ENCODE results near the gene MRPS14. TPM values are rescaled to one million over a fixed set of nuclear protein-coding genes. Genes with fewer than 3 reads are reported as not detected.

The MRPS14 gene
- total RNA-seq, 1 donor: 17.7 TPM

GRCh38 chr1:174989536-174990220 is 33.5 kb downstream of the MRPS14 start:
- Histone ChIP-seq H3K4me2 (ENCODE audit: insufficient read depth, low read length) (peak overlapping the region; percentile 93), H3K4me3 (ENCODE audit: insufficient read depth, low read length) (peak overlapping the region; percentile 86), H4K20me1 (ENCODE audit: insufficient read depth, low read length) (no peaks in the 10 kb centered on the region), H3K36me3 (ENCODE audit: insufficient read depth, low read length) (no peaks in the 10 kb centered on the region), H3K79me2 (ENCODE audit: insufficient read depth, low read length) (no peaks in the 10 kb centered on the region), H3K9me3 (ENCODE audit: low read depth, low read length) (no peaks in the 10 kb centered on the region), H3K4me1 (ENCODE audit: insufficient read depth, low read length) (peaks cover 10% of the 10 kb centered on the region), H3K27ac (ENCODE audit: low read depth, low read length) (peak overlapping the region; percentile 82), H2AFZ (ENCODE audit: low read length) (peak overlapping the region; percentile 97), H3K27me3 (ENCODE audit: insufficient read depth, low read length) (no peaks in the 10 kb centered on the region)
- TF ChIP-seq CTCF (IDR thresholded peaks at IDR 0.05; ENCODE audit: extremely low read depth, low read depth, low read length): no peak
- DNase-seq (ENCODE audit: insufficient read length, low spot score, missing footprints): peak; percentile 44

DNA sequence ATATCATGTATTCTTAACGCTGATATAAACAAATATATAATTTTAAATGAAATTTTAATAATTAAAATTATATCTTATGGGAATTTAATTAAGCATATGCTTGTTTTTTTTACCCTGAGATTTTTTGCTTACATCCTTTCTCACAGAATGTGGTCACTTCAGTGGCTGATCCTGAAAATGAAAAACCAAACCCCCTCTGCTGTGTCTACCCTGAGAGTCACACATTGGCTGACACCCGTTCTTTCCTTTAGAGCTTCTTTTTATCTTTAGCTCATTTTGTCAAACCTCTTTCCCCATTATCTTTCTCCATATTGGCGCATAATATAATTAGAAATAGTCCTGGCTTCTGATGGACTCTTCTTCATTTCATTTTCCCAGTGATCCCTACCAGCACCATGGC is 34.2 kb downstream of the MRPS14 start:
- Histone ChIP-seq H4K20me1 (ENCODE audit: insufficient read depth, low read length) (no peaks in the 10 kb centered on the region), H2AFZ (ENCODE audit: low read length) (no peak overlapping the region), H3K4me1 (ENCODE audit: insufficient read depth, low read length) (peaks cover 10% of the 10 kb centered on the region), H3K27me3 (ENCODE audit: insufficient read depth, low read length) (no peaks in the 10 kb centered on the region), H3K79me2 (ENCODE audit: insufficient read depth, low read length) (no peaks in the 10 kb centered on the region), H3K36me3 (ENCODE audit: insufficient read depth, low read length) (no peaks in the 10 kb centered on the region), H3K9me3 (ENCODE audit: low read depth, low read length) (no peaks in the 10 kb centered on the region), H3K4me3 (ENCODE audit: insufficient read depth, low read length) (no peak overlapping the region), H3K27ac (ENCODE audit: low read depth, low read length) (no peak overlapping the region), H3K4me2 (ENCODE audit: insufficient read depth, low read length) (no peak overlapping the region)
- TF ChIP-seq CTCF (IDR thresholded peaks at IDR 0.05; ENCODE audit: extremely low read depth, low read depth, low read length): no peak
- DNase-seq (ENCODE audit: insufficient read length, low spot score, missing footprints): no peak

GRCh38 chr1:174988539-174988938 is 34.7 kb downstream of the MRPS14 start:
- Histone ChIP-seq H3K4me2 (ENCODE audit: insufficient read depth, low read length) (no peak overlapping the region), H3K4me1 (ENCODE audit: insufficient read depth, low read length) (peaks cover 10% of the 10 kb centered on the region), H3K27me3 (ENCODE audit: insufficient read depth, low read length) (no peaks in the 10 kb centered on the region), H3K36me3 (ENCODE audit: insufficient read depth, low read length) (no peaks in the 10 kb centered on the region), H3K79me2 (ENCODE audit: insufficient read depth, low read length) (no peaks in the 10 kb centered on the region), H3K27ac (ENCODE audit: low read depth, low read length) (no peak overlapping the region), H2AFZ (ENCODE audit: low read length) (no peak overlapping the region), H4K20me1 (ENCODE audit: insufficient read depth, low read length) (no peaks in the 10 kb centered on the region), H3K9me3 (ENCODE audit: low read depth, low read length) (no peaks in the 10 kb centered on the region), H3K4me3 (ENCODE audit: insufficient read depth, low read length) (no peak overlapping the region)
- no peak for TF ChIP-seq CTCF (IDR thresholded peaks at IDR 0.05; ENCODE audit: extremely low read depth, low read depth, low read length)
- no peak for DNase-seq (ENCODE audit: insufficient read length, low spot score, missing footprints)

DNA sequence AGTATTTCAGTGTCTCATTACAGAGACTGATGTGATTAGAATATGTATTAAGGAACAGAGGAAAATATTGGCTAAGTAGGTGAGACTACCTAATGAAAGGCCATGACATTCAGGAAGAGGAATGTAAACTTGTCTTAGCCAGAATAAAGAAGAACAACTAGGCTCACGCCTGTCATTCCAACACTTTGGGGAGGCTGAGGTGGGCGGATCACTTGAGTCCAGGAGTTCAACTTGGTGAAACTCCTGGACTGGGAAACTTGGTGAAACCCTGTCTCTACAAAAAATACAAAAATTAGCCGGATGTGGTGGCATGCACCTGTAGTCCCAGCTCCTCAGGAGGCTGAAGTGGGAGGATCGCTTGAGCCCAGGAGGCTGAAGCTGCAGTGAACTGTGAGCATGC is 38.3 kb downstream of the MRPS14 start:
- Histone ChIP-seq H2AFZ (ENCODE audit: low read length) (no peak overlapping the region), H3K27ac (ENCODE audit: low read depth, low read length) (no peak overlapping the region), H3K36me3 (ENCODE audit: insufficient read depth, low read length) (no peaks in the 10 kb centered on the region), H3K79me2 (ENCODE audit: insufficient read depth, low read length) (no peaks in the 10 kb centered on the region), H3K4me1 (ENCODE audit: insufficient read depth, low read length) (peaks cover 8% of the 10 kb centered on the region), H3K4me3 (ENCODE audit: insufficient read depth, low read length) (no peak overlapping the region), H3K9me3 (ENCODE audit: low read depth, low read length) (no peaks in the 10 kb centered on the region), H4K20me1 (ENCODE audit: insufficient read depth, low read length) (no peaks in the 10 kb centered on the region), H3K27me3 (ENCODE audit: insufficient read depth, low read length) (no peaks in the 10 kb centered on the region), H3K4me2 (ENCODE audit: insufficient read depth, low read length) (no peak overlapping the region)
- DNase-seq (ENCODE audit: insufficient read length, low spot score, missing footprints): no peak
- no peak for TF ChIP-seq CTCF (IDR thresholded peaks at IDR 0.05; ENCODE audit: extremely low read depth, low read depth, low read length)
